Activated CD8-positive, alpha-beta memory T cell treated with anti-CD3 and anti-CD28 coated beads, Interleukin-2, amount 50 U/mL, for 1 hour (primary cell): ENCODE results near the gene ATP13A4.
A peak's percentile ranks its signal among the peaks of the same experiment; 100 is the strongest.

Source experiments
- DNase-seq: peaks from one replicate; pipeline ENCODE4 v3.0.0-alpha.2; 2020; ENCODE audit errors: extremely low read depth

ATP13A4 gene

GRCh38 chr3:193554811-193555210, at the start of gene ATP13A4:
ATP13A4 (minus strand) TSS chr3:193554895; CDS start chr3:193554799, 96 bp downstream.
- DNase-seq, result no peak

- no peak for DNase-seq
Measured at GRCh38 chr3:193599393-193599792, 44.7 kb upstream of the ATP13A4 start.

- no peak for DNase-seq
Measured at GRCh38 chr3:193598202-193598601, 43.5 kb upstream of the ATP13A4 start.

- DNase-seq, result no peak
Measured at GRCh38 chr3:193595939-193596487, 41.3 kb upstream of the ATP13A4 start.

GRCh38 chr3:193594946-193595689, 40.4 kb upstream of the ATP13A4 start:
- no peak for DNase-seq

- no peak for DNase-seq
Measured at GRCh38 chr3:193593668-193594030, 39.0 kb upstream of the ATP13A4 start.

GRCh38 chr3:193592841-193593667, 38.4 kb upstream of the ATP13A4 start, which contains the start of gene OPA1:
OPA1 (plus strand) TSS chr3:193593208; CDS start chr3:193593378, 170 bp downstream.
- peak; percentile 75 for DNase-seq

- DNase-seq, result no peak
Measured at GRCh38 chr3:193590088-193590856, 35.6 kb upstream of the ATP13A4 start.

- no peak for DNase-seq
Measured at GRCh38 chr3:193589616-193590015, 34.9 kb upstream of the ATP13A4 start.

- no peak for DNase-seq
Measured at GRCh38 chr3:193589129-193589528, 34.4 kb upstream of the ATP13A4 start.

GRCh38 chr3:193586526-193586925, 31.8 kb upstream of the ATP13A4 start:
- no peak for DNase-seq

GRCh38 chr3:193585530-193585929, 30.8 kb upstream of the ATP13A4 start:
- DNase-seq, result no peak

- no peak for DNase-seq
Measured at GRCh38 chr3:193574488-193575070, 19.9 kb upstream of the ATP13A4 start.

- no peak for DNase-seq
Measured at GRCh38 chr3:193573403-193574191, 18.9 kb upstream of the ATP13A4 start.

GRCh38 chr3:193572426-193572908, 17.8 kb upstream of the ATP13A4 start:
- DNase-seq, result no peak

GRCh38 chr3:193569119-193569518, 14.4 kb upstream of the ATP13A4 start:
- DNase-seq, result no peak

- no peak for DNase-seq
Measured at GRCh38 chr3:193564012-193564411, 9.3 kb upstream of the ATP13A4 start.

GRCh38 chr3:193563426-193563825, 8.7 kb upstream of the ATP13A4 start:
- no peak for DNase-seq

GRCh38 chr3:193560870-193561269, 6.2 kb upstream of the ATP13A4 start:
- no peak for DNase-seq

- no peak for DNase-seq
Measured at GRCh38 chr3:193560091-193560490, 5.4 kb upstream of the ATP13A4 start.

GRCh38 chr3:193559100-193559499, 4.4 kb upstream of the ATP13A4 start:
- no peak for DNase-seq
